PC-3 (cell line): Measurements from ENCODE around the gene TEX53. TPM values are rescaled to one million over a fixed set of nuclear protein-coding genes. Genes with fewer than 3 reads are reported as not detected.

ENCODE experiments used
- ATAC-seq: fragments of 200-7000 bp; cut with Tn5 transposase; 2 replicates; pipeline ENCODE4 v1.9.1; 2020; ENCODE audit warnings: mild to moderate bottlenecking, moderate library complexity
- BruUV-seq: library from RNA; stranded (reverse); fragments of 400-500 nt; replicated peaks from 2 replicates; lab custom pipeline; 2021; lab: Mats Ljungman, UMichigan
- CTCF ChIA-PET: fragments of 300-600 bp; sonication (Branson Sonifier 250); formaldehyde crosslinking; loops from one replicate; lab custom pipeline; 2022; ENCODE audit warnings: antibody characterized with exemption; lab: Charles Lee
- POLR2A ChIA-PET: fragments of 300-600 bp; sonication (Branson Sonifier 250); formaldehyde crosslinking; loops from one replicate; lab custom pipeline; 2022; ENCODE audit warnings: antibody characterized with exemption; ENCODE audit not compliant: unreplicated experiment; lab: Charles Lee
- DNase-seq: peaks from one replicate; pipeline ENCODE4 v3.0.0-alpha.2; 2015
- H2AFZ ChIP-seq: fragments of 300-600 bp; sonication (generic); 2 replicates; pipeline ENCODE4 v1.6.0; 2016; ENCODE audit warnings: antibody characterized with exemption, low read length
- H3F3A ChIP-seq: fragments of 300-600 bp; sonication (generic); one replicate; pipeline ENCODE4 v1.6.0; 2017; ENCODE audit warnings: antibody characterized with exemption, low read length, control low read depth, mild to moderate bottlenecking; ENCODE audit not compliant: unreplicated experiment
- H3K27ac ChIP-seq: fragments of 300-600 bp; sonication (generic); 2 replicates; pipeline ENCODE4 v1.5.1; 2016; ENCODE audit warnings: mild to moderate bottlenecking, low read length
- H3K27me3 ChIP-seq: fragments of 300-600 bp; sonication (generic); 2 replicates; pipeline ENCODE4 v1.6.1; 2016; ENCODE audit warnings: low read length, mixed read lengths
- H3K36me3 ChIP-seq: fragments of 300-600 bp; sonication (generic); 2 replicates; pipeline ENCODE4 v1.6.1; 2016; ENCODE audit warnings: low read depth, mixed run types, low read length, mixed read lengths
- H3K4me1 ChIP-seq: fragments of 300-600 bp; sonication (generic); 2 replicates; pipeline ENCODE4 v1.5.1; 2016; ENCODE audit warnings: low read length; ENCODE audit not compliant: insufficient read depth
- H3K4me2 ChIP-seq: fragments of 300-600 bp; sonication (generic); 2 replicates; pipeline ENCODE4 v1.6.0; 2016; ENCODE audit warnings: low read length
- H3K4me3 ChIP-seq: fragments of 300-600 bp; sonication (generic); 2 replicates; pipeline ENCODE4 v1.5.1; 2016; ENCODE audit warnings: mild to moderate bottlenecking, low read length, mixed read lengths
- H3K79me2 ChIP-seq: fragments of 300-600 bp; sonication (generic); 2 replicates; pipeline ENCODE4 v1.6.1; 2017; ENCODE audit warnings: low read length, mixed read lengths
- H3K9ac ChIP-seq: fragments of 300-600 bp; sonication (generic); 2 replicates; pipeline ENCODE4 v1.6.0; 2016; ENCODE audit warnings: mild to moderate bottlenecking, low read length
- H3K9me2 ChIP-seq: fragments of 300-600 bp; sonication (generic); replicated peaks from 2 replicates; pipeline ENCODE4 v1.6.1; 2016; ENCODE audit warnings: mixed run types, low read length, mixed read lengths
- H3K9me3 ChIP-seq: fragments of 300-600 bp; sonication (generic); 2 replicates; pipeline ENCODE4 v1.6.1; 2016; ENCODE audit warnings: low read length, mixed read lengths
- H4K20me1 ChIP-seq: fragments of 300-600 bp; sonication (generic); 2 replicates; pipeline ENCODE4 v1.6.1; 2016; ENCODE audit warnings: low read length, mixed read lengths
- EZH2 ChIP-seq: fragments of 300-600 bp; sonication (generic); IDR thresholded peaks from one replicate; pipeline ENCODE4 v1.6.1; 2017; ENCODE audit warnings: antibody characterized with exemption, mild to moderate bottlenecking, low read length; ENCODE audit not compliant: unreplicated experiment
- EZH2phosphoT487 ChIP-seq: fragments of 300-600 bp; sonication (generic); IDR thresholded peaks from 2 replicates; pipeline ENCODE4 v1.6.1; 2018; ENCODE audit warnings: mild to moderate bottlenecking, antibody characterized with exemption, low read length, borderline replicate concordance
- intact Hi-C: fragments of 100-400 bp; cut with micrococcal nuclease; formaldehyde crosslinking; loops from 2 replicates; pipeline ENCODE4 v1.9.0; 2023
- total RNA-seq: library from RNA; depleted of rRNA; stranded (reverse); fragments of >200 nt; gene quantifications from 2 replicates; pipeline ENCODE4 v1.2.3, GENCODE V29; 2014
- TF ChIP-seq, protein P1 (sequence below): fragments of 300-600 bp; sonication (generic); conservative IDR thresholded peaks from 2 replicates; pipeline ENCODE4 v1.5.1; 2017; ENCODE audit warnings: antibody characterized with exemption, low read depth, mild to moderate bottlenecking, low read length

TEX53 gene
- total RNA-seq, 1 experiment from 2014 or later = not detected

- peaks cover 68% of the 10 kb centered on the region for H3K4me1 ChIP-seq
- H3K4me2 ChIP-seq = peak overlapping the region; percentile 60
- ATAC-seq (peak; percentile 75), DNase-seq (peak; percentile 96)
- H3K9me3 ChIP-seq = no peaks in the 10 kb centered on the region
- H3K79me2 ChIP-seq = no peaks in the 10 kb centered on the region
- no peak overlapping the region for H2AFZ ChIP-seq
- intact Hi-C loops = loop anchor here (1.0 kb wide), 2 partner anchors 27 to 43 kb away; no protein-coding TSS in a partner anchor
- no peaks in the 10 kb centered on the region for H4K20me1 ChIP-seq
- no peaks in the 10 kb centered on the region for H3K36me3 ChIP-seq
- no peaks in the 10 kb centered on the region for H3F3A ChIP-seq
- BruUV-seq = TSS peak; percentile 91
- H3K27ac ChIP-seq = peak overlapping the region; percentile 98
- no peak for TF ChIP-seq EZH2
- TF ChIP-seq, protein P1, sequence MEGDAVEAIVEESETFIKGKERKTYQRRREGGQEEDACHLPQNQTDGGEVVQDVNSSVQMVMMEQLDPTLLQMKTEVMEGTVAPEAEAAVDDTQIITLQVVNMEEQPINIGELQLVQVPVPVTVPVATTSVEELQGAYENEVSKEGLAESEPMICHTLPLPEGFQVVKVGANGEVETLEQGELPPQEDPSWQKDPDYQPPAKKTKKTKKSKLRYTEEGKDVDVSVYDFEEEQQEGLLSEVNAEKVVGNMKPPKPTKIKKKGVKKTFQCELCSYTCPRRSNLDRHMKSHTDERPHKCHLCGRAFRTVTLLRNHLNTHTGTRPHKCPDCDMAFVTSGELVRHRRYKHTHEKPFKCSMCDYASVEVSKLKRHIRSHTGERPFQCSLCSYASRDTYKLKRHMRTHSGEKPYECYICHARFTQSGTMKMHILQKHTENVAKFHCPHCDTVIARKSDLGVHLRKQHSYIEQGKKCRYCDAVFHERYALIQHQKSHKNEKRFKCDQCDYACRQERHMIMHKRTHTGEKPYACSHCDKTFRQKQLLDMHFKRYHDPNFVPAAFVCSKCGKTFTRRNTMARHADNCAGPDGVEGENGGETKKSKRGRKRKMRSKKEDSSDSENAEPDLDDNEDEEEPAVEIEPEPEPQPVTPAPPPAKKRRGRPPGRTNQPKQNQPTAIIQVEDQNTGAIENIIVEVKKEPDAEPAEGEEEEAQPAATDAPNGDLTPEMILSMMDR = no peak
- no peak for TF ChIP-seq EZH2phosphoT487
- no peaks in the 10 kb centered on the region for H3K9me2 ChIP-seq
- H3K27me3 ChIP-seq = no peaks in the 10 kb centered on the region
- H3K9ac ChIP-seq = peak overlapping the region; percentile 95
- ChIA-PET POLR2A (interaction anchor here (0.7 kb wide), 2 partner anchors 46 to 217 kb away, joined by 5 to 7 read pairs; no protein-coding TSS in a partner anchor), CTCF (interaction anchor here (0.7 kb wide), 1 partner anchor 28 kb away, joined by 4 read pairs; no protein-coding TSS in a partner anchor)
- H3K4me3 ChIP-seq = no peak overlapping the region
These were observed 33.7 kb upstream of the TEX53 start for GRCh38 chr9:114691046-114691955.

DNA sequence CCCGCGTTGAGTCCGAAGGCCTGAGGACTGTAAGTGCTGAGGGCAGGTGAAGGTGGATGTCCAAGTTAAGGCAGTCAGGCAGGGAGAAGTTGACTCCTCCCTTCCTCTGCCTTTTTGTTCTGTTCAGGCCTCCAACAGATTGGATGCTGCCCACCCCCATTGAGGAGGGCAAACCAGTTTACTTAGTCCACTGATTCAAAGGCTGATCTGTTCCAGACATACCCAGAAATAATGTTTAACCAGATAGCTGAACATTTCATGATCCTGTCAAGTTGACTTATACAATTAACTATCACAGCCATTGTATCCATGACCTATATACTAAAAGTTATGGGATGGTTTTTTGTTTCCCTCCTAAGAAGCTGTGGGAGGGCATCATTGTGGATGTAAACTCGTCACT, 32.7 kb upstream of the TEX53 start:
- Histone ChIP-seq H3K9me2 (no peaks in the 10 kb centered on the region), H3K4me3 (no peak overlapping the region), H3K36me3 (no peaks in the 10 kb centered on the region), H3K79me2 (no peaks in the 10 kb centered on the region), H3K27me3 (no peaks in the 10 kb centered on the region), H3K9ac (peak overlapping the region; percentile 91), H2AFZ (no peak overlapping the region), H4K20me1 (no peaks in the 10 kb centered on the region), H3K27ac (peak overlapping the region; percentile 98), H3F3A (no peaks in the 10 kb centered on the region), H3K9me3 (no peaks in the 10 kb centered on the region), H3K4me2 (peak overlapping the region; percentile 27), H3K4me1 (peaks cover 75% of the 10 kb centered on the region)
- TF ChIP-seq EZH2phosphoT487 (no peak), EZH2 (no peak)
- TF ChIP-seq, protein P1 = no peak
- ChIA-PET CTCF (no interaction called here), POLR2A (interaction anchor here (0.7 kb wide), 1 partner anchor 218 kb away, joined by 7 read pairs; no protein-coding TSS in a partner anchor)
- intact Hi-C loops = no loop called here
- ATAC-seq = no peak
- DNase-seq = peak; percentile 16
- BruUV-seq = no TSS peak
